Spinal cord (tissue), 10 donors: ENCODE data around the gene MSX2. TPM values are rescaled to one million over a fixed set of nuclear protein-coding genes. Genes with fewer than 3 reads are reported as not detected.

Experiments used
- DNase-seq, 6 donors: peaks; one replicate each; pipeline versions ENCODE4 v3.0.0 to v3.0.0-alpha.2; 2013 to 2015; ENCODE audit warnings: low spot score in 6 of 6, low read depth in 4 of 6
- H3K27ac ChIP-seq: one replicate; pipeline ENCODE4 v1.5.1; 2013; ENCODE audit warnings: low read depth, low read length, control low read depth
- H3K27me3 ChIP-seq: one replicate; pipeline ENCODE4 v1.6.1; 2013; ENCODE audit warnings: low read length; ENCODE audit not compliant: control insufficient read depth, insufficient read depth
- H3K36me3 ChIP-seq: one replicate; pipeline ENCODE4 v1.6.1; 2013; ENCODE audit warnings: low read length; ENCODE audit not compliant: control insufficient read depth, insufficient read depth
- H3K4me1 ChIP-seq: one replicate; pipeline ENCODE4 v1.6.1; 2013; ENCODE audit warnings: low read length; ENCODE audit not compliant: control insufficient read depth, insufficient read depth
- H3K4me3 ChIP-seq: one replicate; pipeline ENCODE4 v1.5.1; 2013; ENCODE audit warnings: low read depth, low read length, control low read depth
- H3K9me3 ChIP-seq: one replicate; pipeline ENCODE4 v1.6.1; 2013; ENCODE audit warnings: low read length; ENCODE audit not compliant: control insufficient read depth, insufficient read depth
- WGBS: methylation state at CpG from one replicate; pipeline ENCODE4 v1.1.5; 2013; ENCODE audit warnings: missing lambda C conversion rate; ENCODE audit not compliant: insufficient coverage; 5-methylcytosine and 5-hydroxymethylcytosine counted together
- polyA plus RNA-seq, 2 donors: library from polyadenylated mRNA; unstranded; fragments of 120-200 nt; gene quantifications; one replicate each; pipeline ENCODE4 v1.2.1, GENCODE V29; 2013; ENCODE audit not compliant: insufficient read length in 2 of 2
- small RNA-seq: library from RNA; depleted of rRNA; stranded (forward); fragments of <200 nt; gene quantifications from one replicate; pipeline ENCODE3, GENCODE V24; 2014; ENCODE audit warnings: low replicate concordance
- total RNA-seq, 2 donors: library from RNA; depleted of rRNA in 1 of 2; stranded (reverse); fragments of 120-200 nt in 1 of 2; fragments of >200 nt in 1 of 2; gene quantifications; one replicate each; pipeline versions ENCODE4 v1.2.3 to v1.2.4, GENCODE V29; 2013 to 2014
- donor health status: healthy.

Gene MSX2
- total and polyA plus RNA-seq, 4 donors = 2.6 to 7.3 (median 5.2) TPM

DNA sequence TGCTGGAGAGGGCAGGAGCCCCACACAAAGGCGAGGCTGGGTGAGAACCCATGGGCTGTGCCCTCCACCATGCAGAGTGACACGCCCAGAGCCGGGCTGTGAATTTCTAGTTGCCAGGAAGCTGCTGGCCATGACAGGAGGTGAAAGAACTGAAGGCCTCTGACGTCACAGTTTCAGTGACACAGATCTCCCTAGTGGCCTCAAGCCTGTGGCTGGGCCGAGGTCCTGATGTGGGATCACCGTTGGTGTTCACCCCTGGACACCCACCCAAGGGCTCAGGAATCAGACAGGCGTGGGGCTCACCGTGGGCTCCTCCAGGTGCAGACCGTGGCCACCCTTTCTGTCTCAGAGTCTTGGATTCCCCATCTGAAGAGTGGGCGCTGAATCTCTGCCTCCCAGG is 39.9 kb downstream of the MSX2 start:
- WGBS = 84% methylated on average over 8 of the region's 10 CpGs

DNA sequence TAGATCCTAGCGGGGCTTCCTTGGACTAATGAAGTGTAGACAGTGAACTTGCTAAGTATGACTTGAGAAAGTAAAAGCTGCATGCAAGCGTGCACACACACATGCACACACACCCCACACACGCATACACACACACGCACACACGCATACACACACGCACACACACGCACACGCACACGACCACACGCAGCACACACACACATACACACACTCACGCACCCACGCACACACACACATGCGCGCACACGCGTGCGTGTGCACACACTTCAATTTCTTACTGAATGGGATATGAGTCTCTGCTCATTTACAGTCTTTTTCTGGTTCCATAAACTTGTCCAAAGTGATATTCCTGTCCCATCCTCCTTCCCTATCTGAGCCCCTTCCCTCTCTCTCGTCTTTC is 41.2 kb downstream of the MSX2 start:
- H3K27ac ChIP-seq = no peak overlapping the region
- no peaks in the 10 kb centered on the region for H3K4me1 ChIP-seq
- no peak overlapping the region for H3K4me3 ChIP-seq
- 83% methylated on average over 13 of the region's 18 CpGs for WGBS
- H3K27me3 ChIP-seq = no peaks in the 10 kb centered on the region
- H3K9me3 ChIP-seq = no peaks in the 10 kb centered on the region
- H3K36me3 ChIP-seq = no peaks in the 10 kb centered on the region
- no peak for DNase-seq

More for the DNA sequence above, 39.9 kb downstream of the MSX2 start:
- no peaks in the 10 kb centered on the region for H3K27me3 ChIP-seq
- H3K4me1 ChIP-seq = no peaks in the 10 kb centered on the region
- no peak for DNase-seq
- no peak overlapping the region for H3K27ac ChIP-seq
- no peak overlapping the region for H3K4me3 ChIP-seq
- no peaks in the 10 kb centered on the region for H3K9me3 ChIP-seq
- no peaks in the 10 kb centered on the region for H3K36me3 ChIP-seq

DNA sequence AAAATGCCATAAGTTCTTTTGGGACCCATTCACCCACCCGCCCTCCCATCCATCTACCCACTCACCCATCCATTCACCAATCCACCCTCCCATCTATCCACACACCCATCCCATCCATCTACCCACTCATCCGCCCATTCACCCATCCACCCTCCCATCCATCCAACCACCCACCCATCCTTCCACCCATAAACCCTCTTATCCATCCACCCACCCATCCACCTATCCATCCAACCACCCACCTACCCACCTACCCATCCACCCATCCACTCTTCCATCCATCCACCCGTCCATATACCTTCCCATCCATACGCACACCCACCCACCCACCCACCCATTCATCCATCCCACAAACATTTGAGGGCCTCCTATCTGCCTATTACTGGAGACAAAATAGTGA is 43.3 kb downstream of the MSX2 start:
- 0% methylated on average over 1 of the region's 4 CpGs for WGBS
- no peak for DNase-seq
- no peaks in the 10 kb centered on the region for H3K36me3 ChIP-seq

DNA sequence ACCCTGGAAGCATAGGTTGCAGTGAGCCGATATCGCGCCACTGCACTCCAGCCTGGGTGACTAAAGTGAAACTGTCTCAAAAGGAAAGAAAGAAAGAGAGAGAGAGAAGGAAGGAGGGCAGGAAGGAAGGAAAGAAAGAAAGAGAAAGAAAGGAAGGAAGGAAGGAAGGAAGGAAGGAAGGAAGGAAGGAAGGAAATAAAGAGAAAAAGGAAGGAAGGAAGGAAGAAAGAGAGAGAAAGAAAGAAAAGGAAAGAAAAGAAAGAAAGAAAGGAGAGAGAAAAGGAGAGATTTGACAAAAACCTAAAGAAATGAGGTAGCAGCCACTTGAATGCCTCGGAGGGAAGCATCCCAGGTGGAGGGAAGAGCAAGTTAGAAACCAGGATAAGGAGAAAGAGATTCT is 44.6 kb downstream of the MSX2 start:
- Histone ChIP-seq H3K4me3 (no peak overlapping the region), H3K27ac (no peak overlapping the region), H3K27me3 (no peaks in the 10 kb centered on the region), H3K4me1 (no peaks in the 10 kb centered on the region), H3K36me3 (no peaks in the 10 kb centered on the region), H3K9me3 (no peaks in the 10 kb centered on the region)
- no peak for DNase-seq
- WGBS = 95% methylated on average over 4 of the region's 4 CpGs

More for the DNA sequence above, 43.3 kb downstream of the MSX2 start:
- H3K4me1 ChIP-seq = no peaks in the 10 kb centered on the region
- H3K27me3 ChIP-seq = no peaks in the 10 kb centered on the region
- H3K4me3 ChIP-seq = no peak overlapping the region
- no peak overlapping the region for H3K27ac ChIP-seq
- no peaks in the 10 kb centered on the region for H3K9me3 ChIP-seq

DNA sequence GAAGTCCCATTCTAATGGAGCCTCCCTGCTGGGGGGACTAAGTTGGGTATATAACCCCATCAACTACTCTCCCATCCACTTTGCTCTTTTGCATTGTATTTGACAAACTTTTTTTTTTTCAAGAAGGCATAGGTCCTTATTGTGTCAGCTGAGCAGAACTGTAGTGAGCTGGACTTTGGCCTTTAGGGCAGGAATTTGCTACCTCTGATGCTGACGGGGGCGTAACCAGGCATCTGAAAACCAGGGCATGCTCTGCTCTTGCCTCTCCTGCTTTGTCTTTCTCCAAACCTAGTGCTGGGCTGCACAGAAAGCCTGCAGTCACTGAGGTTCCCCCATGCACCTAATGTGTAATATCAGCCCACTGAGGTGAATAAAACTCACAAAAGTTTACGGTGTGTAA is 49.0 kb downstream of the MSX2 start:
- DNase-seq = no peak
- 100% methylated on average over 3 of the region's 3 CpGs for WGBS
- Histone ChIP-seq H3K27me3 (peaks cover 2% of the 10 kb centered on the region), H3K27ac (no peak overlapping the region), H3K9me3 (no peaks in the 10 kb centered on the region), H3K4me3 (no peak overlapping the region), H3K4me1 (no peaks in the 10 kb centered on the region), H3K36me3 (no peaks in the 10 kb centered on the region)

DNA sequence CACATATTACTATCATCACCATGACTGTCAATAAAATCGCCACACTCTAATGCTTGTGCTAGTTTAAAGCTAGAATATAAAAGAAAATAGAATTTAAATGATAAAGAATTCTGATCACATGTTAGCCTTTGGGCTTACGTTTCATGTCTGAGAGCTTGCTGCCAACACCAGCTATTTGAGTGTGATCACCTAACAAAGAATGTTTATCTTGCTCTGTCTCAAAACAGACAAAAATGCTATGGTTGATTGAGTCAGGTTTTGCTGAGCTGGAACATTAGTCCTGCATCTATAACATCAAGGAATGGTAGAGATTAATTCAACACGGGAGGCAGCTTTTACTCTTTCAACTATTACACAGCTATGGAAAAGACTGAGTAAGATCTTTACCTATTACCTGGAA is 50.7 kb downstream of the MSX2 start:
- Histone ChIP-seq H3K4me1 (no peaks in the 10 kb centered on the region), H3K9me3 (no peaks in the 10 kb centered on the region), H3K27me3 (peaks cover 2% of the 10 kb centered on the region), H3K36me3 (no peaks in the 10 kb centered on the region), H3K27ac (no peak overlapping the region), H3K4me3 (no peak overlapping the region)
- DNase-seq = no peak
- no CpG with 5 or more reads among the region's 3 CpGs for WGBS

DNA sequence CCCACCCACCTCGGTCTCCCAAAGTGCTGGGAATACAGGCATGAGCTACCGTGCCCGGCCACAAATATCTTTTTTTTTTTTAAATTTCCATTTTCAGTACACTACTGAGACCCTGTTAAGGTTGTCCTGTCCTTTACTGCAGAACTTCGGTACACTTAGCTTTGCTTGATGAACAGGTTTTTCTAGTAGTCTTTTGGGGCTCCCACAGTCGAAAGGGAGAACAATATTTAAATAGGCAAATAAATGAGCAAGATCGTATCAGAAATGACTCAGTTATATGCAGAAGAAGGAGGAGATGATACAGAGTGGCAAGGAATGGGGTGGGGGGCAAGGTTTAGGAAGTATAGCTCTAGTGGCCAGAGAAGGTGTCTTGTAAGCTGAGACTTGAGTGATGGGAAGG is 52.7 kb downstream of the MSX2 start:
- H3K4me3 ChIP-seq = no peak overlapping the region

DNA sequence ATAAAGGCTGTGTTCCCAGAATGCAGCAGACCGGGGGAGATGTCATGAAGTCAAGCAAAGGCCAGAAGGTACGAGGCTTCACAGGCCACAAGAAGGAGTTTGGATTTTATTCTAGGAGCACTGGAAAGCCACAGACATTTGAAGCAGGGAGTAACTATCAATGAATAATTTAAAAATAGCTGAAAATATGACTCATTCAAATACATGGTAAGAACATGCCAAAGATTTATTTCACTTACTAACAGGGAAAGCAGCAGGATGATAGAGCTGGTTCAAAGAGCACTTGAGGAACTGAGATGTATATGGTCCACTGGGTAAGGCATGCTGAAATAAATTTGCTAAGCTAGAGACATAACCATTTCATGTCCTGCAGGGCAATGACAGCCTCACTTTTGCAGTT is 53.2 kb downstream of the MSX2 start:
- DNase-seq = peak in 1 of 6 donors; percentile 23
- Histone ChIP-seq H3K4me3 (no peak overlapping the region), H3K9me3 (no peaks in the 10 kb centered on the region), H3K27ac (no peak overlapping the region), H3K4me1 (no peaks in the 10 kb centered on the region), H3K27me3 (peaks cover 2% of the 10 kb centered on the region), H3K36me3 (no peaks in the 10 kb centered on the region)
- 82% methylated on average over 2 of the region's 2 CpGs for WGBS

More for the DNA sequence above, 52.7 kb downstream of the MSX2 start:
- H3K27me3 ChIP-seq = peaks cover 2% of the 10 kb centered on the region
- no peaks in the 10 kb centered on the region for H3K9me3 ChIP-seq
- no peak overlapping the region for H3K27ac ChIP-seq
- H3K36me3 ChIP-seq = no peaks in the 10 kb centered on the region
- H3K4me1 ChIP-seq = no peaks in the 10 kb centered on the region
- no peak for DNase-seq
- WGBS = 89% methylated on average over 3 of the region's 6 CpGs

Small RNAs within 50 kb of the gene (small RNA-seq; reads per million reads assigned to genes)
- gene MIR4634 = not detected
